H9 (cell line): ENCODE measurements around the gene AGBL3. TPM values are rescaled to one million over a fixed set of nuclear protein-coding genes. Genes with fewer than 3 reads are reported as not detected.

Source experiments
- DNase-seq: peaks from one replicate; pipeline ENCODE4 v3.0.0-alpha.2; 2017
- H2AFZ ChIP-seq: one replicate; pipeline ENCODE4 v1.6.1; 2013; ENCODE audit warnings: mild to moderate bottlenecking, low read length, control low read depth, moderate library complexity
- H2AK5ac ChIP-seq: 2 replicates; pipeline ENCODE4 v1.6.1; 2013; ENCODE audit warnings: low read length, control low read depth, mixed read lengths; ENCODE audit not compliant: insufficient read length
- H2BK120ac ChIP-seq: one replicate; pipeline ENCODE4 v1.6.1; 2013; ENCODE audit warnings: low read depth, mild to moderate bottlenecking, low read length, control low read depth, inconsistent platforms; ENCODE audit not compliant: poor library complexity, severe bottlenecking
- H2BK12ac ChIP-seq: 2 replicates; pipeline ENCODE4 v1.6.1; 2013; ENCODE audit warnings: low read length, control low read depth, mixed read lengths, low read depth; ENCODE audit not compliant: insufficient read length
- H2BK15ac ChIP-seq: 2 replicates; pipeline ENCODE4 v1.6.1; 2013; ENCODE audit warnings: low read depth, low read length, control low read depth
- H2BK20ac ChIP-seq: one replicate; pipeline ENCODE4 v1.6.1; 2013; ENCODE audit warnings: low read depth, mild to moderate bottlenecking, low read length, control low read depth, inconsistent platforms; ENCODE audit not compliant: poor library complexity, severe bottlenecking
- H2BK5ac ChIP-seq: 2 replicates; pipeline ENCODE4 v1.6.1; 2013; ENCODE audit warnings: low read length, control low read depth, mixed read lengths; ENCODE audit not compliant: insufficient read length
- H3K14ac ChIP-seq: 2 replicates; pipeline ENCODE4 v1.6.1; 2013; ENCODE audit warnings: low read length, control low read depth; ENCODE audit not compliant: insufficient read depth
- H3K18ac ChIP-seq: 2 replicates; pipeline ENCODE4 v1.6.1; 2013; ENCODE audit warnings: low read depth, mild to moderate bottlenecking, mixed read lengths, low read length, control low read depth; ENCODE audit not compliant: insufficient read length
- H3K23ac ChIP-seq: 2 replicates; pipeline ENCODE4 v1.6.1; 2013; ENCODE audit warnings: low read length, control low read depth, mixed read lengths, low read depth; ENCODE audit not compliant: insufficient read length
- H3K23me2 ChIP-seq: 2 replicates; pipeline ENCODE4 v1.6.1; 2013; ENCODE audit warnings: low read depth, mild to moderate bottlenecking, mixed read lengths, low read length, control low read depth; ENCODE audit not compliant: insufficient read length, poor library complexity, severe bottlenecking
- H3K27ac ChIP-seq: 2 replicates; pipeline ENCODE4 v1.5.1; 2013; ENCODE audit warnings: low read length, control low read depth, mixed read lengths, low read depth; ENCODE audit not compliant: insufficient read length
- H3K27me3 ChIP-seq: 2 replicates; pipeline ENCODE4 v1.6.1; 2013; ENCODE audit warnings: low read length, control low read depth, inconsistent platforms; ENCODE audit not compliant: insufficient read depth
- H3K4ac ChIP-seq: 2 replicates; pipeline ENCODE4 v1.6.1; 2013; ENCODE audit warnings: low read depth, mild to moderate bottlenecking, control low read depth, inconsistent platforms, low read length, moderate library complexity
- H3K4me1 ChIP-seq: 2 replicates; pipeline ENCODE4 v1.6.1; 2013; ENCODE audit warnings: low read length, control low read depth, inconsistent platforms; ENCODE audit not compliant: insufficient read depth
- H3K4me2 ChIP-seq: 2 replicates; pipeline ENCODE4 v1.6.1; 2013; ENCODE audit warnings: low read length, control low read depth, mixed read lengths; ENCODE audit not compliant: insufficient read length, insufficient read depth
- H3K56ac ChIP-seq: 2 replicates; pipeline ENCODE4 v1.6.1; 2013; ENCODE audit warnings: low read depth, mild to moderate bottlenecking, mixed read lengths, low read length, control low read depth; ENCODE audit not compliant: insufficient read length
- H3K79me1 ChIP-seq: 2 replicates; pipeline ENCODE4 v1.6.1; 2013; ENCODE audit warnings: low read depth, mild to moderate bottlenecking, moderate library complexity, low read length, control low read depth, inconsistent platforms; ENCODE audit not compliant: insufficient read depth, poor library complexity, severe bottlenecking
- H3K79me2 ChIP-seq: 2 replicates; pipeline ENCODE4 v1.6.1; 2013; ENCODE audit warnings: low read length, control low read depth, inconsistent platforms; ENCODE audit not compliant: insufficient read depth
- H3K9ac ChIP-seq: 2 replicates; pipeline ENCODE4 v1.6.1; 2013; ENCODE audit warnings: low read length, control low read depth, mixed read lengths; ENCODE audit not compliant: insufficient read length; ENCODE audit errors: extremely low read depth
- H3K9me3 ChIP-seq: one replicate; pipeline ENCODE4 v1.6.1; 2013; ENCODE audit warnings: low read depth, low read length, inconsistent platforms; ENCODE audit not compliant: control insufficient read depth
- H3T11ph ChIP-seq: one replicate; pipeline ENCODE4 v1.6.1; 2013; ENCODE audit warnings: mild to moderate bottlenecking, low read length, control low read depth, inconsistent platforms
- H4K20me1 ChIP-seq: one replicate; pipeline ENCODE4 v1.6.1; 2013; ENCODE audit not compliant: control insufficient read depth, insufficient read length, insufficient read depth
- H4K5ac ChIP-seq: 2 replicates; pipeline ENCODE4 v1.6.1; 2013; ENCODE audit warnings: low read depth, mild to moderate bottlenecking, mixed read lengths, low read length, control low read depth; ENCODE audit not compliant: insufficient read length
- H4K8ac ChIP-seq: replicated peaks from 2 replicates; pipeline ENCODE4 v1.6.1; 2013; ENCODE audit warnings: low read length, control low read depth, mixed read lengths, low read depth; ENCODE audit not compliant: insufficient read length
- H4K91ac ChIP-seq: 2 replicates; pipeline ENCODE4 v1.6.1; 2013; ENCODE audit warnings: low read depth, mild to moderate bottlenecking, moderate library complexity, mixed read lengths, low read length, control low read depth; ENCODE audit not compliant: insufficient read length
- H3K27ac Mint-ChIP-seq, 3 experiments: 2 replicates in 2 of 3; 3 replicates in 1 of 3; pipeline ENCODE4 v1.8.0; 2020 to 2021; ENCODE audit warnings: mixed read lengths in 3 of 3, mild to moderate bottlenecking in 1 of 3, moderate library complexity in 1 of 3
- H3K27me3 Mint-ChIP-seq: 2 replicates; pipeline ENCODE4 v1.8.0; 2021; ENCODE audit warnings: low read depth, mild to moderate bottlenecking, moderate library complexity, mixed read lengths
- H3K36me3 Mint-ChIP-seq, 3 experiments: 2 replicates in 2 of 3; 3 replicates in 1 of 3; pipeline ENCODE4 v1.8.0; 2020 to 2021; ENCODE audit warnings: low read depth in 3 of 3, mixed read lengths in 3 of 3; ENCODE audit not compliant: insufficient read depth in 1 of 3
- H3K4me1 Mint-ChIP-seq, 2 experiments: 2 replicates each; pipeline ENCODE4 v1.8.0; 2020; ENCODE audit warnings: mixed read lengths in 2 of 2
- H3K4me3 Mint-ChIP-seq, 2 experiments: 2 replicates in 1 of 2; 3 replicates in 1 of 2; pipeline ENCODE4 v1.8.0; 2020 to 2021; ENCODE audit warnings: mild to moderate bottlenecking in 2 of 2, mixed read lengths in 2 of 2, moderate library complexity in 1 of 2
- H3K9me3 Mint-ChIP-seq, 2 experiments: 2 replicates in 1 of 2; 3 replicates in 1 of 2; pipeline ENCODE4 v1.8.0; 2020; ENCODE audit warnings: mild to moderate bottlenecking in 2 of 2, mixed read lengths in 2 of 2, moderate library complexity in 1 of 2
- WGBS: extraction: QIAGEN DNeasy Blood & Tissue Kit; methylation state at CpG from one replicate; pipeline ENCODE4 v1.1.7; 2013; ENCODE audit warnings: missing lambda C conversion rate, low lambda C conversion rate, mixed read lengths; ENCODE audit not compliant: insufficient read length; ENCODE audit errors: extremely low coverage; 5-methylcytosine and 5-hydroxymethylcytosine counted together
- total RNA-seq: library from RNA; stranded (reverse); gene quantifications from 2 replicates; pipeline ENCODE4 v1.2.1, GENCODE V29; 2021
- TF ChIP-seq, protein P1 (sequence below): fragments of 200-600 bp; sonication (generic); conservative IDR thresholded peaks from 3 replicates; pipeline ENCODE4 v1.8.0; 2021; ENCODE audit warnings: antibody characterized with exemption, mild to moderate bottlenecking

AGBL3 gene
- total RNA-seq, 1 experiment from 2014 or later = 2.4 TPM

DNA sequence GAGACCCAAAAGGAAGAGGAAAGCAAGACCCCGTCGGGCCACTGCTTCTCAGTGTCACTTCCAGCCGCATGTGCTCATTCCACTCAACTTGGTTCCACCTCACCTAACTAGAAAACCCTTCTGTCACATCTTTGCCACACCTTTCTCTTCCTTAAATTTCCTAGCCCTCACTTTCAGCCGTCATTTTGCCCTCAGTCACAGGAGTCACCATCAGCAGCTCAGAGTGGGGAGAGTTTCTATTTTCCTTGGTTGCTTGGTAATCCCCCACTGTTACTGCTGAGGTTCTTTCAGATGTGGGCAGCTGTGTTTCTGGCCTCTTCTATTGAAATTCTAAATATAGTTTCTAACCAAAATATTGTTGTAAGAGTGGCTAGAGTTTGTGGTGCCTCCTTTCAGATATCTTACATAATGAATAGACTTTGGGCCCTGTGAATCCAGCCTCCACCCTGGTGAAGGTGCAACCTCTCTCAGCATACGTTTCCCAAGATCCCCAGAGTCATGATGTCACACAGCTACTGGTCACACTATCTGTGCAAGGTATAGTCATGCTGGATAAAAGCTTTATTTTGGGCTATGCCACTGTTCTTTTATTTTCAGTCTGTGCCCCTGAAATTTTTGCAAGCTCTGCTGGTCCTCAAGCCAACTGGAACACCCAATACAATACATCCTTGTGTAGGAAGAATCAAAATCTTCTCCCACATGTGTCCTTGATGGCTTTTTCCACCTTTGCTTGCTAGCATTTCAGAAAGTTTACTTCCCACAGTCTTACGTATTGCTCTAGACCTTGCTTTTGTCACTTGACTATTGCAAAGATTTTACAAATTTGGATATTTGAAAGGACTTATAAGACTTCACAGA, 9.2 kb downstream of the AGBL3 start:
- no peak overlapping the region for H3K27ac ChIP-seq
- H2BK15ac ChIP-seq = no peak overlapping the region
- no CpG with 5 or more reads among the region's 6 CpGs for WGBS
- Mint-ChIP-seq H3K9me3 (no peaks in the 10 kb centered on the region), H3K27me3 (no peaks in the 10 kb centered on the region), H3K4me3 (no peak overlapping the region), H3K27ac (peak overlapping the region in 2 of 3 experiments; percentile 37 to 57; a peak in 2 of 7 replicates), H3K4me1 (peaks cover 3 to 4% of the 10 kb centered on the region in 2 experiments; a peak in 1 of 4 replicates), H3K36me3 (peaks cover 0 to 18% (median 2%) of the 10 kb centered on the region in 3 experiments; a peak in 3 of 7 replicates)
- no peak overlapping the region for H4K5ac ChIP-seq
- no peaks in the 10 kb centered on the region for H3K27me3 ChIP-seq
- no peak overlapping the region for H2BK5ac ChIP-seq
- H2AK5ac ChIP-seq = no peak overlapping the region
- H2BK12ac ChIP-seq = no peak overlapping the region
- no peak for DNase-seq
- TF ChIP-seq, protein P1, sequence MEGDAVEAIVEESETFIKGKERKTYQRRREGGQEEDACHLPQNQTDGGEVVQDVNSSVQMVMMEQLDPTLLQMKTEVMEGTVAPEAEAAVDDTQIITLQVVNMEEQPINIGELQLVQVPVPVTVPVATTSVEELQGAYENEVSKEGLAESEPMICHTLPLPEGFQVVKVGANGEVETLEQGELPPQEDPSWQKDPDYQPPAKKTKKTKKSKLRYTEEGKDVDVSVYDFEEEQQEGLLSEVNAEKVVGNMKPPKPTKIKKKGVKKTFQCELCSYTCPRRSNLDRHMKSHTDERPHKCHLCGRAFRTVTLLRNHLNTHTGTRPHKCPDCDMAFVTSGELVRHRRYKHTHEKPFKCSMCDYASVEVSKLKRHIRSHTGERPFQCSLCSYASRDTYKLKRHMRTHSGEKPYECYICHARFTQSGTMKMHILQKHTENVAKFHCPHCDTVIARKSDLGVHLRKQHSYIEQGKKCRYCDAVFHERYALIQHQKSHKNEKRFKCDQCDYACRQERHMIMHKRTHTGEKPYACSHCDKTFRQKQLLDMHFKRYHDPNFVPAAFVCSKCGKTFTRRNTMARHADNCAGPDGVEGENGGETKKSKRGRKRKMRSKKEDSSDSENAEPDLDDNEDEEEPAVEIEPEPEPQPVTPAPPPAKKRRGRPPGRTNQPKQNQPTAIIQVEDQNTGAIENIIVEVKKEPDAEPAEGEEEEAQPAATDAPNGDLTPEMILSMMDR = no peak
- H4K20me1 ChIP-seq = no peaks in the 10 kb centered on the region
- no peak overlapping the region for H3T11ph ChIP-seq
- H3K9me3 ChIP-seq = no peaks in the 10 kb centered on the region
- no peak overlapping the region for H3K4me2 ChIP-seq
- no peak overlapping the region for H3K14ac ChIP-seq
- no peak overlapping the region for H3K4ac ChIP-seq
- no peaks in the 10 kb centered on the region for H3K23me2 ChIP-seq
- no peak overlapping the region for H3K56ac ChIP-seq
- no peaks in the 10 kb centered on the region for H3K79me2 ChIP-seq
- no peaks in the 10 kb centered on the region for H3K79me1 ChIP-seq
- H4K91ac ChIP-seq = no peak overlapping the region
- H3K4me1 ChIP-seq = no peaks in the 10 kb centered on the region; the same call in 1 of the 2 replicates
- no peak overlapping the region for H2BK20ac ChIP-seq
- no peak overlapping the region for H2AFZ ChIP-seq
- H4K8ac ChIP-seq = no peak overlapping the region
- H2BK120ac ChIP-seq = no peak overlapping the region
- no peak overlapping the region for H3K9ac ChIP-seq
- no peak overlapping the region for H3K23ac ChIP-seq
- no peak overlapping the region for H3K18ac ChIP-seq
